Kidney (tissue), 14 donors: ENCODE results near the gene SHISA6. TPM values are rescaled to one million over a fixed set of nuclear protein-coding genes. Genes with fewer than 3 reads are reported as not detected.

Experiments
- DNase-seq, 5 donors: peaks; one replicate each; pipeline ENCODE4 v3.0.0-alpha.2; 2013 to 2020
- FAIRE-seq: peaks from 2 replicates; lab custom pipeline; 2012; peaks lifted over from hg19 to GRCh38; lab: Jason Lieb, UNC
- H3K27ac ChIP-seq, 2 donors: one replicate each; pipeline ENCODE4 v1.7.0; 2013; ENCODE audit warnings: low read depth in 2 of 2, low read length in 2 of 2, inconsistent platforms in 1 of 2
- H3K27me3 ChIP-seq: one replicate; pipeline ENCODE4 v1.7.1; 2013; ENCODE audit warnings: low read length, inconsistent platforms; ENCODE audit not compliant: control insufficient read depth, insufficient read depth
- H3K36me3 ChIP-seq, 3 donors: one replicate each; pipeline versions ENCODE4 v1.7.0 to v1.7.1; 2013; ENCODE audit warnings: low read length in 3 of 3, control low read depth in 1 of 3, inconsistent platforms in 1 of 3; ENCODE audit not compliant: insufficient read depth in 3 of 3, control insufficient read depth in 2 of 3
- H3K4me1 ChIP-seq, 3 donors: one replicate each; pipeline versions ENCODE4 v1.7.0 to v1.7.1; 2013; ENCODE audit warnings: low read length in 3 of 3, inconsistent platforms in 1 of 3, low read depth in 1 of 3; ENCODE audit not compliant: control insufficient read depth in 2 of 3, insufficient read depth in 2 of 3
- H3K4me3 ChIP-seq, 3 donors: one replicate each; pipeline versions ENCODE4 v1.7.0 to v1.8.1; 2013; ENCODE audit warnings: low read length in 3 of 3, control low read depth in 1 of 3, inconsistent platforms in 1 of 3
- H3K9ac ChIP-seq, 3 donors: one replicate each; pipeline versions ENCODE4 v1.7.0 to v1.7.1; 2013; ENCODE audit warnings: low read length in 3 of 3, control low read depth in 1 of 3, inconsistent platforms in 1 of 3
- H3K9me3 ChIP-seq, 3 donors: one replicate each; pipeline versions ENCODE4 v1.7.0 to v1.7.1; 2013; ENCODE audit warnings: low read length in 3 of 3, control low read depth in 1 of 3, inconsistent platforms in 1 of 3; ENCODE audit not compliant: control insufficient read depth in 2 of 3, insufficient read depth in 1 of 3
- CTCF ChIP-seq: IDR thresholded peaks from 3 replicates; pipeline ENCODE4 v1.5.1; 2012; ENCODE audit warnings: mild to moderate bottlenecking, moderate library complexity, borderline replicate concordance; ENCODE audit not compliant: insufficient read depth; ENCODE audit errors: extremely low read depth
- intact Hi-C: fragments of 100-400 bp; cut with DNase I; formaldehyde crosslinking; loops from one replicate; pipeline ENCODE4 v1.11.1; 2022
- polyA plus RNA-seq: library from polyadenylated mRNA; stranded (reverse); fragments of 350-450 nt; fragmentation: Illumina TruSeq; extraction: RNeasy Lipid Tissue Mini Kit (QIAGEN cat#74804); gene quantifications from one replicate; pipeline ENCODE4 v1.2.3, GENCODE V29; 2014; ENCODE audit warnings: low read depth, low replicate concordance; ENCODE audit not compliant: insufficient read depth
- total RNA-seq: library from RNA; stranded (reverse); fragmentation: NEBNext Ultra II Directional; extraction: Animal tissue kit (Norgen Biotek cat#: 25700); gene quantifications from one replicate; pipeline ENCODE4 v1.2.1, GENCODE V29; 2021
- donor health status: control.
- donor health status: control.
- donor health status: control.
- donor health status: control.
- donor health status: control.
- donor health status: DM: yes; HTN: yes; CAD: no.
- donor health status: Normal renal cell carcinoma (clear cell type).

Gene SHISA6
- total and polyA plus RNA-seq, 2 donors from 2014 or later, result 0.84 to 1.0 TPM

- no peak overlapping the region for H3K9ac ChIP-seq
- intact Hi-C loops, result no loop called here
- no peak overlapping the region for H3K4me3 ChIP-seq
- no peaks in the 10 kb centered on the region for H3K27me3 ChIP-seq
- H3K9me3 ChIP-seq, result no peaks in the 10 kb centered on the region
- FAIRE-seq (no peak), DNase-seq (no peak)
- no peak overlapping the region for H3K27ac ChIP-seq
- TF ChIP-seq CTCF, result no peak
- H3K4me1 ChIP-seq, result no peaks in the 10 kb centered on the region
- H3K36me3 ChIP-seq, result no peaks in the 10 kb centered on the region
Observed at GRCh38 chr17:11272191-11272590, 31.2 kb downstream of the SHISA6 start.

- Histone ChIP-seq H3K4me3 (no peak overlapping the region), H3K9me3 (no peaks in the 10 kb centered on the region), H3K4me1 (no peaks in the 10 kb centered on the region), H3K27me3 (no peaks in the 10 kb centered on the region), H3K9ac (no peak overlapping the region), H3K27ac (no peak overlapping the region), H3K36me3 (no peaks in the 10 kb centered on the region)
- intact Hi-C loops, result no loop called here
- no peak for TF ChIP-seq CTCF
- FAIRE-seq, result no peak
- no peak for DNase-seq
Observed at GRCh38 chr17:11273596-11273995, 32.6 kb downstream of the SHISA6 start.

- H3K9me3 ChIP-seq, result no peaks in the 10 kb centered on the region
- no peaks in the 10 kb centered on the region for H3K36me3 ChIP-seq
- no peaks in the 10 kb centered on the region for H3K27me3 ChIP-seq
- H3K27ac ChIP-seq, result no peak overlapping the region
- intact Hi-C loops, result no loop called here
- DNase-seq, result no peak
- no peak overlapping the region for H3K4me3 ChIP-seq
- no peak for FAIRE-seq
- no peak for TF ChIP-seq CTCF
- peaks cover 0 to 2% (median 0%) of the 10 kb centered on the region in 3 donors for H3K4me1 ChIP-seq
- H3K9ac ChIP-seq, result no peak overlapping the region
Observed at GRCh38 chr17:11274106-11274505, 33.1 kb downstream of the SHISA6 start.

- Histone ChIP-seq H3K9me3 (no peaks in the 10 kb centered on the region), H3K4me1 (peaks cover 0 to 2% (median 0%) of the 10 kb centered on the region in 3 donors), H3K27me3 (no peaks in the 10 kb centered on the region), H3K36me3 (no peaks in the 10 kb centered on the region), H3K4me3 (no peak overlapping the region), H3K27ac (no peak overlapping the region), H3K9ac (no peak overlapping the region)
- no peak for FAIRE-seq
- no peak for DNase-seq
- no peak for TF ChIP-seq CTCF
- intact Hi-C loops, result no loop called here
Observed at GRCh38 chr17:11276486-11276885, 35.5 kb downstream of the SHISA6 start.
